GM12874 (cell line): ENCODE data around the gene BIRC7.

Source experiments
- CTCF ChIP-seq: IDR thresholded peaks from 2 replicates; pipeline ENCODE4 v1.5.1; 2011; ENCODE audit warnings: low read depth, mild to moderate bottlenecking, control low read depth, low read length, moderate library complexity; ENCODE audit not compliant: insufficient read depth

Gene BIRC7

GRCh38 chr20:63273059-63273579 is 37.4 kb downstream of the BIRC7 start:
- no peak for TF ChIP-seq CTCF

GRCh38 chr20:63273635-63274380 is 38.1 kb downstream of the BIRC7 start:
- TF ChIP-seq CTCF, result no peak

GRCh38 chr20:63274381-63275228 is 38.9 kb downstream of the BIRC7 start:
- no peak for TF ChIP-seq CTCF

- no peak for TF ChIP-seq CTCF
Measured at GRCh38 chr20:63275825-63276224, 40.1 kb downstream of the BIRC7 start.

- TF ChIP-seq CTCF, result no peak
Measured at GRCh38 chr20:63276956-63277355, 41.3 kb downstream of the BIRC7 start.

- no peak for TF ChIP-seq CTCF
Measured at GRCh38 chr20:63277466-63278272, 42.0 kb downstream of the BIRC7 start.

GRCh38 chr20:63278661-63279060 is 43.0 kb downstream of the BIRC7 start:
- TF ChIP-seq CTCF, result no peak
